ENCODE data around the gene KLF13. TPM values are rescaled to one million over a fixed set of nuclear protein-coding genes. Genes with fewer than 3 reads are reported as not detected.

The KLF13 gene
- total RNA-seq, 6 experiments from 2014 or later = 22.5 to 29.1 (median 23.5) TPM

DNA sequence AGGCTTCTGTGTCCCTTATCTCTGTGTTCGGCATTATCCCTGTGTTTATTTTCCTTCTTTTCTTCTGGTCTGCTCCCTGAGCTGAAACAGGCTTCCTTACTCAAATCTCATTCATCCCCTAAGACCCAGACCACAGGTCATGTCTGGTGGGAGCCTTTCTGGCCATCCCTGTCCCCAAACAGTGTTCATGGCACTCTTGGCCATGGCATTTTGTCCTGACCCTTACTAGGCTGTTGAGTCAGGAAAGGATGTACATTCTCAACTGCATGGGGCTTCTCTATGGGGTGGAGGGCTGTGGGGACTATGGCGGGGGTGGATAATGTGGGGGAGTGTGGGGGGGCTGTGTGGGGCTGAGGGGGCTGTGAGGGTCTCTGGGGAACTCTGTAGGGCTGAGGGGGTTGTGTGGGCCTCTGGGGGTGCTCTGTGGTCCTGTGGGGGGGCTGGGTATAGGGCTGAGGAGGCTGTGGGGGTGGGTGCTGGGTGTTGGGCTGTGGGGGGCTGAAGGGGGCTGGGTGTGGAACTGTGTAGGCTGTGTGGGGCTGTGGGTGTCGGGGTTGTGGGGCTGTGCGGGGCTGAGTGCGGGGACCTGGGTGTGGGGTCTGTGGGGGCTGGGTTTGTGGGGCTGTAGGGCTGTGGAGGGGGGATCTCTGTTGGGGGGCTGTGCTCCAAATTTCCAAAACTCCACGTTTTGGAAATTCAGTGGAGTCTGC is 64.3 kb downstream of the KLF13 start:
- Mint-ChIP-seq H3K27ac (no peak overlapping the region), H3K4me1 (ENCODE audit: low read depth) (peaks cover 20% of the 10 kb centered on the region), H3K27me3 (ENCODE audit: insufficient read depth) (no peaks in the 10 kb centered on the region; the same call in 1 of the 2 replicates), H3K4me3 (no peak overlapping the region), H3K36me3 (ENCODE audit: low read depth) (peaks cover 8% of the 10 kb centered on the region), H3K9me3 (peaks cover 9% of the 10 kb centered on the region)
- TF ChIP-seq, protein P1, sequence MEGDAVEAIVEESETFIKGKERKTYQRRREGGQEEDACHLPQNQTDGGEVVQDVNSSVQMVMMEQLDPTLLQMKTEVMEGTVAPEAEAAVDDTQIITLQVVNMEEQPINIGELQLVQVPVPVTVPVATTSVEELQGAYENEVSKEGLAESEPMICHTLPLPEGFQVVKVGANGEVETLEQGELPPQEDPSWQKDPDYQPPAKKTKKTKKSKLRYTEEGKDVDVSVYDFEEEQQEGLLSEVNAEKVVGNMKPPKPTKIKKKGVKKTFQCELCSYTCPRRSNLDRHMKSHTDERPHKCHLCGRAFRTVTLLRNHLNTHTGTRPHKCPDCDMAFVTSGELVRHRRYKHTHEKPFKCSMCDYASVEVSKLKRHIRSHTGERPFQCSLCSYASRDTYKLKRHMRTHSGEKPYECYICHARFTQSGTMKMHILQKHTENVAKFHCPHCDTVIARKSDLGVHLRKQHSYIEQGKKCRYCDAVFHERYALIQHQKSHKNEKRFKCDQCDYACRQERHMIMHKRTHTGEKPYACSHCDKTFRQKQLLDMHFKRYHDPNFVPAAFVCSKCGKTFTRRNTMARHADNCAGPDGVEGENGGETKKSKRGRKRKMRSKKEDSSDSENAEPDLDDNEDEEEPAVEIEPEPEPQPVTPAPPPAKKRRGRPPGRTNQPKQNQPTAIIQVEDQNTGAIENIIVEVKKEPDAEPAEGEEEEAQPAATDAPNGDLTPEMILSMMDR (IDR thresholded peaks at IDR 0.05) = no peak
- DNase-seq = no peak

DNA sequence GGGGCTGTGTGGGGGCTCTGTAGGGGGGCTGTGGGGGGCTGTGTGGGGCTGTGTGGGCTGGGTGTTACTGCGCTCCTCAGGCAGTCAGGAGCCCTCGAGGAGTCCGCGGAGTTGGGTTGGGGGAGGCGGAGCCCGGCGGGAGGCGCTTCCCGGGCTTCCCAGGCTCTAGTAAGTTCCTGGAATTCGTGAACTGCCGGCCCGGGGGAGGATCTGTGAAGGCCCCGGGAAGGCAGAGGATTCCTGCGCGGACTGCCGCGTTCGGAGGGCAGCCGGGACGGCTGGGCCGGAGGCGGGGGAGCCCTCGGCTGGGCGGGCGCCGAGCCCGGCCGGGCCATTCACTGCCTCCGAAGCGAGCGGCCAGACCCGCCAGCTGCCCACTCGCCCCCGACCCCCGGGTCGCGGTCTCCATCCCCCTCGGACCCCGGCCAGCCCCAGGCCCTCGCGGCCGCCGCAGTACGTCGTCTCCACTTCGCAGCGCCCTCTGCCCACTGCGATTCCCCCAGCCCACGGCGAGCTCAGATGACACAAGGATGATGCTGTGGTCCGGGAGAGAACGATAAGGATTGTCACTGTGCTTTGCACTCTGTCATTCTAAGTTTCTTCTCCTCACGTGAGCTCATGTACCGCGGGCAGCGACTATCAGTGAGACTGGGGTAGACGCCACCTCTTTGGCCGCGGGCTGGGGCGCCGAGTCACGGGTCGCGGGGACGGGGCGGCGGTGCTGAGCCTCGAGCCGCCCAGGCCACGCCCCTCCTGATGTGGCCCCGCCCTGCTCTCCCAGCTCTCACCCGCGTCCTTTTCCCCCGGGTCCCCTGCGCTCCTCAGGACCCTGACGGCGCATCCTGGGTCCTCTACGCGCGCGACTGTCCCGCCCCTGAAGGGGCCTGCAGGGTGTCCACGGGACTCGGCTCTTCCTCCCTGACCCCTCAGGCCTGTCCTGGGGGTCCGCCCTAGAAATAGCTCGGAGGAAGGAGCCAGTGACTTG is 65.3 kb downstream of the KLF13 start:
- DNase-seq = peak; percentile 32
- Mint-ChIP-seq H3K27ac (peak overlapping the region; percentile 86), H3K9me3 (peaks cover 9% of the 10 kb centered on the region), H3K27me3 (ENCODE audit: insufficient read depth) (no peaks in the 10 kb centered on the region; the same call in 1 of the 2 replicates), H3K4me3 (peak overlapping the region; percentile 90), H3K36me3 (ENCODE audit: low read depth) (peaks cover 8% of the 10 kb centered on the region), H3K4me1 (ENCODE audit: low read depth) (peaks cover 23% of the 10 kb centered on the region)
- TF ChIP-seq, protein P1 (IDR thresholded peaks at IDR 0.05) = peak; percentile 42; the same call in 1 of the 2 replicates

DNA sequence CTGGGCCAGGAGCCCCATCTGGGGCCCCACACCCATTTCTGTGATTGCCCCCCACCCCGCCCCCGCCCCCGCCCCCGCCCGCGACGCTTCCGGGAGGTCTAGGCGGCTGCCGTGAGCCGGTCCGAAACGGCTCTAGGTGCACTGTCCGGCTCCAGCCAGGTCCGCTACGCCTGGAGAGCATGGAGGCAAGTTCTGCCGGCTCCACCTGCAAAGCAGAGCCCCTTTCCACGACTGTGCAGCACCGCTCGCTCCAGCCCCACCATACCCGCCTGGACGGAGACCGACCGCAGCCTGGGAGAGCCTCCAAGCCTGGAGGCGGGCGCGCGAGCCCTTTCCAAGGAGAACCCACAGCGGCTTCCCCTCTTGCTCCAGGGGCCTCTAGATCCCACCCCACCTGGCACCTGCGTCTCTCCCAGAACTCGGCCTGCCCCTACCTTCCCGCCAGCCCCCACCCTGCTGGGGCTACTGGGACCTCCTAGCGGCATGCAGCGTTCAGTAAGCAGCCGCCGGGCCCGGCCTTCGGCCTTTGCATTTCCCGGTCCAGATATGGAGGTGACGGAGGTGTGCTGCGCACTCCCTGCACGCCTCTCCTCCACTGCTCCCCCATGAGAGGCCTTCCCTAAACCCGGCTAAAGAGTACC is 66.2 kb downstream of the KLF13 start:
- peaks cover 8% of the 10 kb centered on the region for H3K36me3 Mint-ChIP-seq (ENCODE audit: low read depth)
- H3K4me1 Mint-ChIP-seq (ENCODE audit: low read depth) = peaks cover 23% of the 10 kb centered on the region
- H3K9me3 Mint-ChIP-seq = peaks cover 9% of the 10 kb centered on the region
- H3K27ac Mint-ChIP-seq = no peak overlapping the region
- DNase-seq = no peak
- TF ChIP-seq, protein P1 (IDR thresholded peaks at IDR 0.05) = no peak
- peak overlapping the region; percentile 90 for H3K4me3 Mint-ChIP-seq
- no peaks in the 10 kb centered on the region; the same call in 1 of the 2 replicates for H3K27me3 Mint-ChIP-seq (ENCODE audit: insufficient read depth)

DNA sequence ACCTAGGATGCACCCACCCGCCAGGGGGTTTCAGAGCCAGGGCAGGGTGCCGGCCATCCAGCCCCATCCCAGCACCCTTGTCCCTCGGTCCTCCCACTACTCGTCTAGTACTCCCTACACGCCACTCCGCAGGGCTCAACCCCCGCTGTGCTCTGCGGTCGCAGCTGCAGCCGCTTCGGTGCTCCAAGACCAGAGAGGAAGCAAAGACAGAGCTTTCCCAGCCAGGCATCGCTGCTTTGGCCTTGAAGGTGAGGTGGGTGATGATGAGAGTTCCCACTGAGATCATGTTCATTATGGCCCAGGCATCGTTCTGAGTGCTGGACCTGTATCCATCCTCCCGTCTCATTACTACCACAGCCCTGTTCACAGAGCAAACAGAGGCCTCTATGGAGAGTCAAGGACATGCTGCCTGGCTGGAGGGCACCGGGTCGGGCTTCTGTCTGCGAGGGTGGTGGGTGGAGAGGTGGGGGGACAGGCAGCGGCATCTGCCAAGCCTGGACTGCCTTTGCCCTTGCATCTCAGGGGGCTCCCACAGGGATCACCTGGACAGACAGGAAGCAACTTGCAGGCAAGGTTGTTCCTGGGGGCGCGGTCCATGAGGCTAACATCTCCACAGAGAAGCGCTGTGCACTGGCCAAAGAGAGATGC is 66.9 kb downstream of the KLF13 start:
- Mint-ChIP-seq H3K4me3 (no peak overlapping the region), H3K27me3 (ENCODE audit: insufficient read depth) (no peaks in the 10 kb centered on the region; the same call in 1 of the 2 replicates), H3K9me3 (peaks cover 9% of the 10 kb centered on the region), H3K36me3 (ENCODE audit: low read depth) (peaks cover 8% of the 10 kb centered on the region), H3K27ac (no peak overlapping the region), H3K4me1 (ENCODE audit: low read depth) (peaks cover 22% of the 10 kb centered on the region)
- TF ChIP-seq, protein P1 (IDR thresholded peaks at IDR 0.05) = no peak
- DNase-seq = no peak
